CMK (cell line): ENCODE data around the gene P2RY6.

ENCODE experiments used
- DNase-seq: peaks from one replicate; pipeline ENCODE4 v3.0.0-alpha.2; 2010; ENCODE audit warnings: low read depth

The P2RY6 gene

DNA sequence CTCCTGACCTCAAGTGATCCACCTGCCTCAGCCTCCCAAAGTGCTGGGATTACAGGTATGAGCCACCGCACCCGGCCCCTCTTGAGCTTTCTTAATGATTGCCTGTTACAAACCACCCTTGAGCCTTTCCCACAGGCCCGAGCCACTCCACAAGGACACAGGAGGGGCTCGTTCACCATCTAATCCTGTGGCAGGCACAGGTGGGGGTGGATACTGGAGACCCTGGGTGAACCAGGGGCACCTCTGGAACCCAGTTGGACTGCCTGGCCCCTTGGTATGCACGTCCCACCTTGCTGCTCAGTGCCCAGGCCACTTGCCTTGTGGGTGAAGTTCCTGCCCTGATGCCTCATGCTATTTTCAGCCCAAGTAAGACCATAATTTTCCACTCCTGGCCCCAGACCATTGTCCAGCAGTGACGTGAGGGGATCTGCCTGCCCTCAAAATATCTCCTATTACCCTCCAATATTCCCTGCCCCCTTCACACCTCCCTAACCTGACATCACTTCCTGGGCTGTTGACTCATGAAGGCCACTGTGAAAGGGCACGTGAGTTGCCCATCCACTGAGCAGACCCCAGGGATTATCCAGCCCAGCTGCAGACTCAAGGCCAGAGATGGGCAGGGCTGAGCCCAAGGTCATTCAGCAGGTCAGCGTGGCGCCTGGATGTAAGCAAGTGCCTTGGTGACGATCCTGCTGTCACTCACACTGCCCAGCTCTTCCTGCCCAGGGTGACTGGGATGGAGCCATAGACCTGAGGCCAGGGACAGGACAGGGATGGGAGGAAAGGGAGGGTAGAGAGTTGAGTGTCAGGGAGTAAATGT lies 34.5 kb upstream of the P2RY6 start:
- DNase-seq: no peak

GRCh38 chr11:73239111-73239521 lies 33.0 kb upstream of the P2RY6 start:
- no peak for DNase-seq

DNA sequence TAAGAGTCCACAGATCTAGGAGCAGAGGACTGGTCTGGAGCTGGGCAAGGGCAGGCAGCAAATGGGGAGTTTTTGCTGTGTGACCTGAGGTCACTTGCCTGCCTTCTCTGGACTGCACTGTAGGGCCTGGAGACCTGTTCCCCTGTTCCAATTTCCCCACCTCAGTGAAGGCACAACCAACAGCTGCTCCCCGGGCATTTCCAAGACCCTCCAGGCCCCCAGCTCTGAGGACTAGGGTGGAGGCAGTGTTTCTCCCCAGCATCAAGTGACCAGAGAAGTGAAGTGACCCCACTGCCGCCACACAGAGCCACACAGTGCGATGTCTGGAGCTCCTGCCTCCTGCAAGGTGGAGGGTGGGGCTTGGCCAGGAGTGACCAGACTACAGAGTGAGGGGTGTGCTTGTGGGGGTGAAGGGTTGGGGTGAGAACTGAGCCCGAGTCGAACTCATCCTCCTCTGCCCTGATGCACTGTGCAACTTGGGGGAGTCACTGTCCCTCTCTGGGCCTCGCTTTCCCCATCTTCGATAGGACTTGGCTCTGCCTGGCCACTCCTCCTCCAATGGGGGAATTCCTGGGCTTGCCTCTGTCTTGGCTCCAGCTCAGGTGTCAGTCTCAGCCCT lies 32.5 kb upstream of the P2RY6 start:
- DNase-seq: no peak

DNA sequence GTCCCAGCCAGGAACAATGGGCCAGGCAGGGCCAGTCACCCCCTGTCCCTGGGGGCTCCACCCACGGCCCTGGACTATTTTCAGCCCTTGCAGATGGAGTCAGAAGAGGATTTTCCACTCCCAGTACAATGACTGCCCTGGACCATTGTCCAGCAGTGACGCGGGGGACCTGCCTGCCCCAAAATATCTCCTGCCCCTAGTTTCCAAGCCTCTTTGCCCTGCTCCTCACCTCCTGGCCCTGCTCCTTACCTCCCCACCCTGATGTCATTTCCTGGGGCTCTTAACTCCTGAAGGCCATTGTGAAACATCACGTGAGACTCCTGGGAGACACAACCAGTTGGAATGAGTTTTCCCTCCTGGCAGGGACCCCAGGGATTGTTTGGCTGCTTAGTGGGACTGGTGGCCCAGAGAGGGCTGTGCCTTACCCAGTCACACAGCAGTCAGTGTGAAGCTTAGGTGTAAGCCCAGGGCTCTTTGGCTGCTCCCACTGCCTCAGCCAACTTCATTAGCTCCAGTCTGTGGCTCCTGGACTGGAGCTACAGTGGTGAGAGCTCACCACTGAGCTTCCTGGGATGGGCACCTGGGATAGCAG lies 31.9 kb upstream of the P2RY6 start:
- no peak for DNase-seq

DNA sequence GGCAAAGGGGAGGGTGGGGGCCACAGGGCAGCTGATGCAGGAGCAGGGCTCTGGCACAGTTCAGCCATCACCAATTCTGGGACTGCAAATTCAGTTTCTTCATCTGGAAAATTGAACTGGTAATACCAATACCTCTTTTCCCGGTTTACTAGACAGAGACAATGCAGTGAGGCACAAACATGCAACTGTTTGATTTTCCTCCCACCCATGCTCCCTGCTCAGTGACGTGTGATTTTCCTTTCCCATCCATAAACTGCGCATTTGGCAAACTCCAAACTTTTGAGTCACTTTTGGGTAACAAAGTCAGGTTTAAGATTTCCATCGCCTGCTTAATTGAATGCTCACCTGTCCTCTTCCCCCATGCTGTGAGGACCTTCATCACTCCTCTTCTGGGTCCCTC lies 30.8 kb upstream of the P2RY6 start:
- DNase-seq: no peak

DNA sequence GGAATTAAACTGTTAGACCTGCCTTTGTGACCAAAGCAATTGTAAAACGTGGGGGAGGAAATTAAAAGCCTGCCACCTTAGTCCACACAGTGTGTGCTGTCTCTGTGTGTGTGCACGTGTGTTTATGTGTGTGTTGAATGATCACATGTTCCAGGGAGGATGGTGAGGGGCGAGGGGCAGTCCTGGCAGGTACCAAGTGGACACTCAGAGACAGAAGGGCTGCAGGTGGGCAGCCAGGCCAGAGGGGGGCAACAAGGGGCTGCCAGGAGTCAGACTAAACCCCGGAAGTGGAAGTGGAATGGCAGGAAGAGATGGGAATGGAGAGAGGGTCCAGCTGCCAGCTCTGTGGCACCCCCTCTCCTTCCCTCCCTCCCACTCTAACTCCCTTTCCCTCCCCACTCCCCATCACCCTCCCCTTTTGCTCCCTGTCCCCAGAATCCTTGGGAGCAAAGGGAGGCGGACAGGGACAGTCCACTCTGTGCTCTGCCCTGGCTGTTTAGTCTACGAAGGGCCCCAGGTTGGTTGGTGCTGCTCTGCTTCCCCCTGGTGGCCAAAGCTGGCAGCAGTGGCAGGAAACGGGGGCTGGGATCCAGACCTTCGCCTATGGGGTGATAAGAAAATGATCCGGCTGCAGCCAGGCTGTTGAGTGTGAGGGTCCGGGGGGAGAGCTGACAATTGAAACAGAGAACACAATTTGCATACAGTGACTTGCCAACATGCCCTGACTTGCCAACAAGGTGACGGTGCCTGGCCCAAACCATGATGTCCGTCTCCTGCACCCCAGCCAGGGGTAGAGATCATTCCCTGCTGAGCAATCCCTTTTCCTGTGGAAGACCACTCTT lies 29.7 kb upstream of the P2RY6 start:
- peak; percentile 72 for DNase-seq

DNA sequence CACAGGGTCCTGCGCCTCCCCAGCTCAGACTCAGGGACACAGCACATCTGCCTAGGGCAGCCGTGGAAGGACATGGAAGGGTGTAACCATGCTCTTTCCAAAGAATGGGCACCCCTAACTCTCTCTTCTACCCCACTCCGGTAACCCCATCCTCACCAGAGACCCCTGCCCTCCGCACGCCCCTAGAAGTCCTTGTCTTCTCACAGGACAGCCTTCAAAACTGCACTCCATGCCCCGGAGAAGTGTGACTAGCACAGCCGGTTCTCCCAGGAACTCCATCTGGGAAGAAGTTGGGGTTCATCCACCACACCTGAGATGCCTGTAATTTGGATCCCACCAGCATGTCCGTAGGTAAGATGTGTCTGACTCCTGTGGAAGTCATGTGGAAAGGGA lies 29.0 kb upstream of the P2RY6 start:
- no peak for DNase-seq

GRCh38 chr11:73244589-73245240 lies 27.4 kb upstream of the P2RY6 start:
- DNase-seq: no peak

- no peak for DNase-seq
Measured at GRCh38 chr11:73245461-73245860, 26.7 kb upstream of the P2RY6 start.

DNA sequence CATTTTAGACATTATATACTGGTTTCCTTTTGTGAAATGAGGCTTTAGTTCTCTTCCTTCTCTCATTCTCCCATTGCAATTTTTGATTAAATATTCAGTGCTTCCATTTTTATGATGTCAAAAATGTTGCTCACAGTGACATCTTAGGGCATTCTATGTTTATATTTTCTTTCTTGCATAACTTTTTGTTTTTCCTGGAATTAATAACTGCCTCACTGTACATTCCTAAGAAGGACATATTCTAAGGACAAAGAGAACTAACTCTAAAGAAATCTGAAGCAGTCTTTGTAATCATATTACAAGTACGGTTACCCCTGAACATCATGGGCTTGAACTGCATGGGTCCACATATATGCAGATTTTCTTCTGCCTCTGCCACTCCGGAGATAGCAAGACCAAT lies 25.8 kb upstream of the P2RY6 start:
- no peak for DNase-seq

DNA sequence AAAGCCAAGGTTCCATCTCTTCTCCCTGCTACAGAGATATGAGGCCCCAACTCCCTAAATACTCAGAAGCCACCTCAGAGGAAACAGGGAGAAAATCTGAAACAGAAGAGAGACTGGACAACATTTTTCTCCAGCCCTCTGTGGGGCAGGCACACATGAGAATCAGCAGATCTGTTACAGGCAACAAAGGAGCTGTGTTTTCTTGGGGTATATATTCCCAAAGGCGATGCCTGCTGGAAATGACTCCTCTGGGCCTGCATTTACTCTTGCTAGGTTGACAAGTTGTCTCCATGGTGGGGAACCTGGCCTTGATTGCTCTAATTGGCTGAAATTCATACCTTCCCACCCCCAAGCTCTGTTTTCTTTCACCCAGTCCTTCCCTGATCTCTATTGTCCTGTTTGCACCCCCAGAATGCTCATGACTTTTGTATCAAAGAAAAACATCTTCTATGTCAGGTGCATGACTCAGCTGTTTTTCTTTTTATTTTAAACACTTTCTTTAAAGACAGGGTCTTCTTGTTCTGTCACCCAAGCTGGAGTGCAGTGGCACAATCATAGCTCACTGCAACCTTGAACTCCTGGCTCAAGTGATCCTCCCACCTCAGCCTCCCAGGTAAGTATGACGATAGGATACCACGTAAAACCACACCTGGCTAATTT lies 23.5 kb upstream of the P2RY6 start:
- DNase-seq: no peak

- no peak for DNase-seq
Measured at GRCh38 chr11:73249304-73249703, 22.8 kb upstream of the P2RY6 start.

DNA sequence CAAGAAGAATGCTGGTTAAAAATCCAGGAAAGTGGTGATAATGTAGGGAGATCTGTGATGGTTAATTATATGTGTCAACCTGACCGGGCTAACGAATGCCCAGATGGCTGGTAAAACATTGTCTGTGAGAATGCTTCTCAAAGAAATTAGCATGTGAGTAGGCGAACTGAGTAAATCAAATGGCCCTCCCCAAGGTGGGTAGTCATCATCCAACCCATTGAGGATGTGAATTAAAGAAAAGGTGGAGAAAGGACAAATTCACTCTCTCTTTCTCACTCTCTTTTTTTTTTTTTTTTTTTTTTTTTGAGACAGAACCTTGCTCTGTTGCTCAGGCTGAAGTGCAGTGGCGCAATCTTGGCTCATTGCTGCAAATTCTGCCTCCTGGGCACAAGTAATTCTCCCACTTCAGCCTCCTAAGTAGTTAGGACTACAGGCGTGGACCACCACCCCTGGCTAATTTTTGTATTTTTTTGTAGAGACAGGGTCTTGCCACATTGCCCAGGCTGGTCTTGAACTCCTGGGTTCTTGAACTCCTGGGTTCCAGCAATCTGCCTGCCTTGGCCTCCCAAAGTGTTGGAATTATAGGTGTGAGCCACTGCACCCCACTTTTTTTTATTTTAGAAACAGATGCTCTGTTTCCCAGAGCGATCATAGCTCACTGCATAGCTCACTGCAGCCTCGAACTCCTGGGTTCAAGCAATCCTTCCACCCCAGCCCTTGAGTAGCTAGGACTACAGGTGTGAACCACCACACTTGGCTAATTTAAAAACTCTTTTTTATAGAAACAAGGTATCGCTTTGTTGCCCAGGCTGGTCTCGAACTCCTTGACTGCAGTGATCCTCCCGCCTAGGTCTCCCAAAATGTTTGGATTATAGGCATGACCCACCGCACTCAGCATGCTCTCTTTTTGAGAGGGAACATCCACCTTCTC lies 22.0 kb upstream of the P2RY6 start:
- DNase-seq: no peak

- DNase-seq: peak; percentile 21
Measured at GRCh38 chr11:73252577-73253191, 19.5 kb upstream of the P2RY6 start.

- no peak for DNase-seq
Measured at GRCh38 chr11:73257342-73258103, 14.6 kb upstream of the P2RY6 start.

GRCh38 chr11:73258104-73259035 lies 13.8 kb upstream of the P2RY6 start:
- DNase-seq: no peak

GRCh38 chr11:73259406-73260126 lies 12.6 kb upstream of the P2RY6 start:
- DNase-seq: no peak
